Measurements from ENCODE around the gene KMT2E.
"Not testable (repeated sequence)": the region's sequence is repeated elsewhere in the genome, so short reads cannot be mapped to it uniquely, and the experiment has no call there.

KMT2E gene

DNA sequence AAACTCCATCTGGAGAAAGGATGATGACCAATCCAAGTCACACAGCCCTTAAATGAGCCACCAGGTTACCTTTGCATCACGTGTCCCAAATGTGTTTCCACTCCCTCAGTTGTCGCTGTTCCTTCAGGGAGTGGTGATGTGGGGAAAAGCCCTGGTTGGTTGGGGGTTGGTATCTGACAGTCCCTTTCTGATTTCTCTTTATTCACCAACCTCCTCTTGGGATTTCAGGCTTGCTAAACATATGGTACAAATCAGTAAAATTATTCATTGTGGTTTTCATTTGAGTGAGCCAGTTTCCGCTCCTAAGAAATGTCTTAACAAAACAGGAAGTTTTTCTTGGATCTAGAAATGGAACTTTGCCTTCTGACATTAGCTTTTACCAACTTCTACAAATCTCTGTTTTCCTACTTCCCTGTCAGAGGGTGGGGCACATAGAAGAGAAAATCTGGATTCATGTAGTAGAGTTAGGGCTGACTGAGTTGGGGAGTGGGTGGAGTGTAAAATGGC is 40.0 kb upstream of the KMT2E start:
- H3K9me3 ChIP-seq: no peaks in the 10 kb centered on the region
- no peaks in the 10 kb centered on the region for H3K27me3 ChIP-seq
- TF ChIP-seq, protein P1, sequence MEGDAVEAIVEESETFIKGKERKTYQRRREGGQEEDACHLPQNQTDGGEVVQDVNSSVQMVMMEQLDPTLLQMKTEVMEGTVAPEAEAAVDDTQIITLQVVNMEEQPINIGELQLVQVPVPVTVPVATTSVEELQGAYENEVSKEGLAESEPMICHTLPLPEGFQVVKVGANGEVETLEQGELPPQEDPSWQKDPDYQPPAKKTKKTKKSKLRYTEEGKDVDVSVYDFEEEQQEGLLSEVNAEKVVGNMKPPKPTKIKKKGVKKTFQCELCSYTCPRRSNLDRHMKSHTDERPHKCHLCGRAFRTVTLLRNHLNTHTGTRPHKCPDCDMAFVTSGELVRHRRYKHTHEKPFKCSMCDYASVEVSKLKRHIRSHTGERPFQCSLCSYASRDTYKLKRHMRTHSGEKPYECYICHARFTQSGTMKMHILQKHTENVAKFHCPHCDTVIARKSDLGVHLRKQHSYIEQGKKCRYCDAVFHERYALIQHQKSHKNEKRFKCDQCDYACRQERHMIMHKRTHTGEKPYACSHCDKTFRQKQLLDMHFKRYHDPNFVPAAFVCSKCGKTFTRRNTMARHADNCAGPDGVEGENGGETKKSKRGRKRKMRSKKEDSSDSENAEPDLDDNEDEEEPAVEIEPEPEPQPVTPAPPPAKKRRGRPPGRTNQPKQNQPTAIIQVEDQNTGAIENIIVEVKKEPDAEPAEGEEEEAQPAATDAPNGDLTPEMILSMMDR (IDR thresholded peaks at IDR 0.05): no peak
- H3K4me1 ChIP-seq (ENCODE audit: control insufficient read depth in 1 of 2, insufficient read depth in 1 of 2, low read depth in 1 of 2, low read length in 1 of 2): no peaks in the 10 kb centered on the region
- H3K27ac ChIP-seq: no peak overlapping the region
- no peak overlapping the region for H3K4me3 ChIP-seq (ENCODE audit: low read depth in 1 of 2, low read length in 1 of 2)
- H3K36me3 ChIP-seq: no peaks in the 10 kb centered on the region

DNA sequence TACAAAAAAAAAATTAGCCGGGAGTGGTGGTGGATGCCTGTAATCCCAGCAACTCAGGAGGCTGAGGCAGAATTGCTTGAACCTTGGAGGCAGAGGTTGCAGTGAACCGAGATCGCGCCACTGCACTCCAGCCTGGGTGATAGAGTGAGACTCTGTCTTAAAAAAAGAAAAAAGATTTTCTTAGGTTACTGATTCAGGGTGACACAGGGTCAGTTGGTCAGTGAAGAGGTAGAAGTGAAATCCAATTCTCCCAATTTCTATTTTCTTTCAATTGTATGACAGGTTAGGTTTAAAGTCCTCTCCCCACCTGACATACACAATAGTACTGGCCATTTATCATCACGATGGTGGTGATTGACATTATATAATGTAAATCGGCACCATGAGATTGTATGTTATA is 38.5 kb upstream of the KMT2E start:
- H3K36me3 ChIP-seq; H3K9me3 ChIP-seq; H3K27ac ChIP-seq; H3K4me1 ChIP-seq (ENCODE audit: control insufficient read depth in 1 of 2, insufficient read depth in 1 of 2, low read depth in 1 of 2, low read length in 1 of 2); H3K27me3 ChIP-seq; H3K4me3 ChIP-seq (ENCODE audit: low read depth in 1 of 2, low read length in 1 of 2): not testable (repeated sequence)

DNA sequence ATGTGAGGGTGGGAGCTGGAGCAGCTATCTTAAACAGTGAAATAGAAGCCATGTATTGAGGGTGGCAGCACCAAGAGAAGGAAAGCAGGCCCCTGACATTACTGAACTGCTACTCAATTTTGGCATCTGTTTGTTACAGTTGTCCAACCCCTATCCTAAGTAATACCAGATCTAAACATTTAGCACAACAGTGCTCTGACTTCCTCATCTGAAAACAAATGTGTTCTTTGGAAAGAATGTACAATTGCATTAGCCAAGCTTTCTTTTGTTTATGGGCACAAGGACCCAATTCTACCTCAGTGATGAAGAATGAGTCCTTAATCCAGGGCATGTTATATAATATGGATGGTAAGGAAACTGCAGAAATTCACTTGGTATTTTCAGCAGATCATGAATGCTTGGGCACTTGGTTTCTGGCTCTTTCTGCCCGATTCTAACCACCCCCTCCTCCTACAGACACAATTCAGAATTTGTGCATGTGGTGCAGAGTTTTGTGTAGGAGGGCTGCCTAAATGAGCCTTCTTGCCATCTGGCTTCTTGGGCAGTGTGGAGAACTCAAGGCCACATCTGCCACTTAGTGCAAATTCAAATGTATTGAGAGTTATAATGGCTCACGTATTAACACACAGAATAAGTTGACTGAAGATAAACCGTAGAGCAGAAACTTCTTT is 36.9 kb upstream of the KMT2E start:
- Histone ChIP-seq H3K9me3 (no peaks in the 10 kb centered on the region), H3K27me3 (no peaks in the 10 kb centered on the region), H3K4me3 (ENCODE audit: low read depth in 1 of 2, low read length in 1 of 2) (no peak overlapping the region), H3K27ac (no peak overlapping the region), H3K36me3 (no peaks in the 10 kb centered on the region), H3K4me1 (ENCODE audit: control insufficient read depth in 1 of 2, insufficient read depth in 1 of 2, low read depth in 1 of 2, low read length in 1 of 2) (peaks cover 6 to 11% of the 10 kb centered on the region in 2 experiments)
- TF ChIP-seq, protein P1 (IDR thresholded peaks at IDR 0.05): no peak

DNA sequence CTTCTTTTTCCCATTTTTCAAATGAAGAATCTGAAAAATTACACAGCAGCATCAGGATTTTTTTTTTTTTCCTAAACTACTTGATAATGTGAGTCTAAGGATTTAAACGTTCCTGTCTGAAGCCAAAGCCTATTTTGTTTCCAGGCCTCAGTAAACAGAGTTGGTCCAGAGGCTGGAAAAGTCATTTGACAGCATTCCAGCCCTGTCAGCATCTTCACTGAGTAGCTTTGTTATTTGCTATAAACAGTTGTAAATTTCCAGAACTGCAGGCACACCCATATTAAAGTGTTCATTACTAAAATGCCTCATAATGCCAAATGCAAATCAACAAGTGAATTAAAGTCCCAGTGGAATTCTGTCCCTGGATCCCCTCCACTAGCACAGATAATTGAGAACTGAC is 35.5 kb upstream of the KMT2E start:
- TF ChIP-seq, protein P1 (IDR thresholded peaks at IDR 0.05): no peak
- no peaks in the 10 kb centered on the region for H3K9me3 ChIP-seq
- H3K4me3 ChIP-seq (ENCODE audit: low read depth in 1 of 2, low read length in 1 of 2): no peak overlapping the region
- H3K4me1 ChIP-seq (ENCODE audit: control insufficient read depth in 1 of 2, insufficient read depth in 1 of 2, low read depth in 1 of 2, low read length in 1 of 2): peaks cover 18 to 24% of the 10 kb centered on the region in 2 experiments
- no peak overlapping the region for H3K27ac ChIP-seq
- H3K36me3 ChIP-seq: no peaks in the 10 kb centered on the region
- no peaks in the 10 kb centered on the region for H3K27me3 ChIP-seq

DNA sequence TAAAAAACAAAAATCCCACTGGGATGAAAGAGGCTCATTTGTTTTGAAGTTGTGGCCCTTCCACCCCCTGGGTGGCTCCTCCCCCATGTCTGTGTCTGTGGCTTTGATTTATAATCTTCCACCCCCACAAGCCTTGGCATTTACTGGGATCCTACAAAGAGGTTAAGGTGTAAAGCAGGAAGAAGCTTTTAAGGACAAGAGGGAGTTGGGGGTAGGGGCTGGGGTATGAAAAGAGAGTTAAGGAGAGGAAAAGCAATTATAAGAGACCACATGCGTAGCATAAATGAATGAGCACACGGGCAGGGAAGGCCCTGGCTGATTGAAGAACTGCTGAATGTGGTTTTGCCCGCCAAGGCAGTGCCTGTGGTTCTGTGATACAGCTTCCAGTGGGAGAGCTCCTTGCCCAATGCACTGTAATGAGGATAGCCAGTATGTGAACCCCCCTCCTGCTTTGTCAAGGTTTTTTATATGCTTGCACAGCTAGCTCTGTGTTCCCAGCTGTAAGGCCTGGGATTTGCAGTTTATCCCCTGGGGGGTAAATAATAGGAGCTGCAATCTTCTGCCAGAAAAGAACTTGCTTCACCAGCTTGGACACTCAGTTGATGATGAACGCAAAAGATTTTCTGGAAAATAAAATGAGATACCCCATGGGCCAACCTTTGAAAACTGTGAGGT is 34.7 kb upstream of the KMT2E start:
- no peaks in the 10 kb centered on the region for H3K9me3 ChIP-seq
- TF ChIP-seq, protein P1 (IDR thresholded peaks at IDR 0.05): no peak
- no peak overlapping the region for H3K4me3 ChIP-seq (ENCODE audit: low read depth in 1 of 2, low read length in 1 of 2)
- no peak overlapping the region for H3K27ac ChIP-seq
- peaks cover 21 to 29% of the 10 kb centered on the region in 2 experiments for H3K4me1 ChIP-seq (ENCODE audit: control insufficient read depth in 1 of 2, insufficient read depth in 1 of 2, low read depth in 1 of 2, low read length in 1 of 2)
- no peaks in the 10 kb centered on the region for H3K36me3 ChIP-seq
- no peaks in the 10 kb centered on the region for H3K27me3 ChIP-seq

DNA sequence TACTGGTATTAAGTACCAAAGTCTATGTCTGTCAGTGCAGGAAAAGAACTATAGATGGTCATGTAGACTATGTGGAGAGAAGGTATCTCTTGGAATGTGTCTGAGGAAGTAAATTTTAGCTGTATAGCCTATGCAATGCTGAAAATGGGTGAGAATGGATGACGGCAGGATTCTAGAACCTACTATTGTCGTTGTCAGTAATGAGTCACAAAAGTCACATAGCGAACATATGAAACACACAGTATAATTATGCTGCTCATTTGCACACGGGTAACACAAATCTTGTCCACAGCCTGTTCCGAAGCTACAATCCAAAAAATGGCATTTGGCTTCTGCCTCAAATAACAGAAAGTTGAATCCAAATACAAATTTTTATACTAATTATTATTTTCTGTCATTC is 33.6 kb upstream of the KMT2E start:
- TF ChIP-seq, protein P1 (IDR thresholded peaks at IDR 0.05): no peak
- Histone ChIP-seq H3K27ac (peak overlapping the region; percentile 93), H3K4me1 (ENCODE audit: control insufficient read depth in 1 of 2, insufficient read depth in 1 of 2, low read depth in 1 of 2, low read length in 1 of 2) (peaks cover 32 to 41% of the 10 kb centered on the region in 2 experiments), H3K9me3 (no peaks in the 10 kb centered on the region), H3K36me3 (no peaks in the 10 kb centered on the region), H3K27me3 (no peaks in the 10 kb centered on the region), H3K4me3 (ENCODE audit: low read depth in 1 of 2, low read length in 1 of 2) (no peak overlapping the region)

Data from neutrophil (primary cell).